Measurements from ENCODE around the gene TEX11.
"Not testable (repeated sequence)": the region's sequence is repeated elsewhere in the genome, so short reads cannot be mapped to it uniquely, and the experiment has no call there.

TEX11 gene

DNA sequence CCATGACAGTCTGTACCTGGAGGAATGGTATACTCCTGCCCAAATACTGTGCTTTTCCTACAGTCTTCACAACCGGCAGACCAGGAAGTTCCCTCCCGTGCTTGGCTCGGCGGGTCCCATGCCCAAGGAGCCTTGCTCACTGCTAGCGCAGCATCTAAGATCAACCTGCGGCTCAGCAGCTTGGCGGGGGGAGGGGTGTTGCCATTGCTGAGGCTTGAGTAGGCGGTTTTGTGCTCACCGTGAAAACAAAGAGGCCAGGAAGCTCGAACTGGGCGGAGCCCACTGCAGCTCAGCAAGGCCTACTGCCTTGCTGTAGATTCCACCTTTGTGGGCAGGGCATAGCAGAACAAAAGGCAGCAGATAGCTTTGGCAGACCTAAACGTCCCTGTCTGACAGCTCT is 152.7 kb downstream of the TEX11 start:
- DNase-seq (ENCODE audit: low spot score): no peak

- no peak for DNase-seq (ENCODE audit: low spot score)
Observed at GRCh38 chrX:70754169-70754848, 154.2 kb downstream of the TEX11 start.

DNA sequence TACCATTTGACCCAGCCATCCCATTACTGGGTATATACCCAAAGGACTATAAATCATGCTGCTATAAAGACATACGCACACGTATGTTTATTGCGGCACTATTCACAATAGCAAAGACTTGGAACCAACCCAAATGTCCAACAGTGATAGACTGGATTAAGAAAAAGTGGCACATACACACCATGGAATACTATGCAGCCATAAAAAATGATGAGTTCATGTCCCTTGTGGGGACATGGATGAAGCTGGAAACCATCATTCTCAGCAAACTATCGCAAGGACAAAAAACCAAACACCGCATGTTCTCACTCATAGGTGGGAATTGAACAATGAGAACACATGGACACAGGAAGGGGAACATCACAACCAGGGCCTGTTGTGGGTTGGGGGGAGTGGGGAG is 174.7 kb downstream of the TEX11 start:
- DNase-seq (ENCODE audit: low spot score): not testable (repeated sequence)

DNA sequence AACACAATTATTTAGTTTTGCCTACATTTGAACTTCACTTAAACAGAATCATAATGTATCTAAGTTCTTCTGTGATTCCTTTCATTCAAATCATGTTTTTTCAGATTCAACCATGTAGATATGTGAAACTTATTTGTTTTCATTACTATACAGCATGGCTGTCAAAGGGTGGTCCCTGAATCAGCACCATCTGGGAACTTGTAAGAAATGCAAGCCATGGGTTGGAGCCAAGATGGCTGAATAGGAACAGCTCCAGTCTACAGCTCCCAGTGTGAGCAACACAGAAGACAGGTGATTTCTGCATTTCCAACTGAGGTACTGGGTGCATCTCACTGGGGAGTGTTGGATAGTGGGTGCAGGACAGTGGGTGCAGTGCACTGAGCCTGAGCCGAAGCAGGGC is 180.6 kb downstream of the TEX11 start:
- DNase-seq (ENCODE audit: low spot score): not testable (repeated sequence)

GRCh38 chrX:70720721-70721120 is 187.8 kb downstream of the TEX11 start:
- DNase-seq (ENCODE audit: low spot score): no peak

DNA sequence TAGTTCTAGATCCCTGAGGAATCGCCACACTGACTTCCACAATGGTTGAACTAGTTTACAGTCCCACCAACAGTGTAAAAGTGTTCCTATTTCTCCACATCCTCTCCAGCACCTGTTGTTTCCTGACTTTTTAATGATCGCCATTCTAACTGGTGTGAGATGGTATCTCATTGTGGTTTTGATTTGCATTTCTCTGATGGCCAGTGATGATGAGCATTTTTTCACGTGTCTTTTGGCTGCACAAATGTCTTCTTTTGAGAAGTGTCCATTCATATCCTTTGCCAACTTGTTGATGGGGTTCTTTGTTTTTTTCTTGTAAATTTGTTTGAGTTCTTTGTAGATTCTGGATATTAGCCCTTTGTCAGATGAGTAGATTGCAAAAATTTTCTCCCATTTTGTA is 197.2 kb downstream of the TEX11 start:
- DNase-seq (ENCODE audit: low spot score): not testable (repeated sequence)

- no peak for DNase-seq (ENCODE audit: low spot score)
Observed at GRCh38 chrX:70694339-70695122, 214.0 kb downstream of the TEX11 start.

- not testable (repeated sequence) for DNase-seq (ENCODE audit: low spot score)
Observed at GRCh38 chrX:70679455-70679854, 229.1 kb downstream of the TEX11 start.

- DNase-seq (ENCODE audit: low spot score): no peak
Observed at GRCh38 chrX:70675284-70675683, 233.2 kb downstream of the TEX11 start.

- DNase-seq (ENCODE audit: low spot score): no peak
Observed at GRCh38 chrX:70672326-70672725, 236.2 kb downstream of the TEX11 start.

GRCh38 chrX:70669120-70669519 is 239.4 kb downstream of the TEX11 start:
- no peak for DNase-seq (ENCODE audit: low spot score)

- DNase-seq (ENCODE audit: low spot score): peak; percentile 4
Observed at GRCh38 chrX:70664726-70665125, 243.8 kb downstream of the TEX11 start.

GRCh38 chrX:70661124-70661523 is 247.4 kb downstream of the TEX11 start:
- DNase-seq (ENCODE audit: low spot score): not testable (repeated sequence)

DNA sequence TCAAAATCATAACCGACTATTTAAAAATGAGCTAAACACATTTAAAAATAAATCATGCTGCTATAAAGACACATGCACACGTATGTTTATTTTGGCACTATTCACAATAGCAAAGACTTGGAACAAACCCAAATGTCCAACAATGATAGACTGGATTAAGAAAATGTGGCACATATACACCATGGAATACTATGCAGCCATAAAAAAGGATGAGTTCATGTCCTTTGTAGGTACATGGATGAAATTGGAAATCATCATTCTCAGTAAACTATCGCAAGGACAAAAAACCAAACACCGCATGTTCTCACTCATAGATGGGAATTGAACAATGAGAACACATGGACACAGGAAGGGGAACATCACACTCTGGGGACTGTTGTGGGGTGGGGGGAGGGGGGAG is 251.0 kb downstream of the TEX11 start:
- DNase-seq (ENCODE audit: low spot score): not testable (repeated sequence)

- DNase-seq (ENCODE audit: low spot score): no peak
Observed at GRCh38 chrX:70656304-70656703, 252.2 kb downstream of the TEX11 start.

DNA sequence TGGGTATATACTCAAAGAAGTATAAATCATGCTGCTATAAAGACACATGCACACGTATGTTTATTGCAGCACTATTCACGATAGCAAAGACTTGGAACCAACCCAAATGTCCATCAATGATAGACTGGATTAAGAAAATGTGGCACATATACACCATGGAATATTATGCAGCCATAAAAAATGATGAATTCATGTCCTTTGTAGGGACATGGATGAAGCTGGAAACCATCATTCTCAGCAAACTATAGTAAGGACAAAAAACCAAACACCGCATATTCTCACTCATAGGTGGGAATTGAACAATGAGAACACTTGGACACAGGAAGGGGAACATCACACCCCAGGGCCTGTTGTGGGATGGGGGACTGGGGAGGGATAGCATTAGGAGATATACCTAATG is 260.6 kb downstream of the TEX11 start:
- not testable (repeated sequence) for DNase-seq (ENCODE audit: low spot score)

DNA sequence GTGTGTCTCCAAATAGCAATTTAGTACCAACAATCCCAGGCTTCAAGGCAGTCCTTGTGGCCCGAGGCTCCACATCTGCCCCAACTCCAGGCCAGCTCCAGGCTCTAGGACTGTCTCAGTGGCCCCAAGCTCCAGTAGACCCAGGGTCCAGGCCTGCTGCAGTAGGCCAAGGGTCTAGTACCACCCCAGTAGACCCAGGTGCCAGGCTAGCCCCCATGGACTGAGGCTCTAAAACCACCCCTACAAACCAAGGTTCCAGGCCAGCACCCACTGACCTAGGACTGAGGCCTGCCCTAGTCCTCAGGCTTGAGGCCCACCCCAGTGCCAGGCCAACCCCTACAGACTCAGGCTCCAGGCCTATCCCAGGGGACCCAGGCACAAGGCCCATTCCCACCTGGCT is 272.3 kb downstream of the TEX11 start:
- DNase-seq (ENCODE audit: low spot score): no peak

- DNase-seq (ENCODE audit: low spot score): no peak
Observed at GRCh38 chrX:70635669-70636068, 272.8 kb downstream of the TEX11 start.

GRCh38 chrX:70635227-70635626 is 273.3 kb downstream of the TEX11 start:
- no peak for DNase-seq (ENCODE audit: low spot score)

DNA sequence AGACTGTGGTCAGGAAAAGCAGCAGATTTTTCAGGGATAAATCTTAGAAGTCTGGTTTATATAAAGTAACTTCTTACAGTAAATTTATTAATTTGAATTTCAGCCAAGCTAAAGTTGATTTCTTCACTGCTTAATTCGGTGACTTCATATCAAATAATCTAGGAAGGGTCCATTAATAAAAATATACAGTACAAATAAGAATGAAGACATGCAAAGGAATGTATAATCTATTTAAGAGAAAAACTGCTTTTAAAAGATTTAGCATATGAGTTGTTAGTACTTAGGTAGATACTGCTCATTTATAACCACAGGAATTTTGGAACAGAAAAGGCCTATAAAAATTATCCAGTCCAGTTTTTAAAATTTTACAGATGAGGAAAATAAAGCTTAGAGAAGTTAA is 286.8 kb downstream of the TEX11 start:
- no peak for DNase-seq (ENCODE audit: low spot score)

DNA sequence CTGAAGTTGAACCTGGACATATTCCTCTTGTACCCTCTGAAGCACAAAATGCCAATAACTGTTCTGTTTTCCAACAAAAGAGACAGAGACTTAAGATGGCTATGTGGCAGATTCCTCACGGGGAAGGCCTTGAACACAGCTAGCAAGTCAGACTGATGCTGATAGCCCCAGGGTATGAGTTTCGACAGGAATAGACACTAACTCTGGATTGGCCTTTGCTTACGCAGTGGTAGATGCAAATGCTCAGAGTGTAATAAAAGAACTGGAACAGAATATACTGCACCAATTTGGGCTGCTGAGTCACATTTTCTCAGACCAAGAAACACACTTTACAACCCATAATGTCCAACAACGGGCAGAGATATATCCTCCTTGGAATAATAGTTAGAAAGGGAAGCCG is 290.0 kb downstream of the TEX11 start:
- no peak for DNase-seq (ENCODE audit: low spot score)

- no peak for DNase-seq (ENCODE audit: low spot score)
Observed at GRCh38 chrX:70613295-70613694, 295.2 kb downstream of the TEX11 start.

DNA sequence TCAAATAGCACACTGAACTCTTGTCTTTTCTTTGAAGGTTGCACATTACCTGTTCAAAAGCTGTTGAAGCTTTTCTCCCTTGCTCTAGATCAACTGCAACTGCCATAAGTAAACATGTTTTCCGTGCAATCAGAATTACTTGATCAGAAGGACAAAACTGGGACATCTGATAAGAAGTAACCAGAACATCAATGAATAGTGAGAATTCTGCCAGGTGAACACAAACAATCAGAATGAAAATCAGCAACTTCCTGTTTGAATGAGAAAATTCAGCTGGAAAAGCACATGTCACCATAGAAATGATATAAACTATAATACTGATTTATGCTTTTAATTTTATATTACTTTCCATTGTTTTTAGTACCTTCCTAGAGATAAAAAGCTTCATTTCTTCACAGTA is 303.2 kb downstream of the TEX11 start:
- DNase-seq (ENCODE audit: low spot score): no peak

GRCh38 chrX:70592091-70592490 is 316.4 kb downstream of the TEX11 start:
- DNase-seq (ENCODE audit: low spot score): peak; percentile 73
